ENCODE measurements around the gene KIAA0319L.
"Not testable (repeated sequence)": the region's sequence is repeated elsewhere in the genome, so short reads cannot be mapped to it uniquely, and the experiment has no call there.

The KIAA0319L gene

GRCh38 chr1:35580949-35581388 is 23.8 kb upstream of the KIAA0319L start:
- peak; percentile 66 for DNase-seq

GRCh38 chr1:35577071-35577998 is 20.1 kb upstream of the KIAA0319L start:
- DNase-seq, result peak; percentile 54

DNA sequence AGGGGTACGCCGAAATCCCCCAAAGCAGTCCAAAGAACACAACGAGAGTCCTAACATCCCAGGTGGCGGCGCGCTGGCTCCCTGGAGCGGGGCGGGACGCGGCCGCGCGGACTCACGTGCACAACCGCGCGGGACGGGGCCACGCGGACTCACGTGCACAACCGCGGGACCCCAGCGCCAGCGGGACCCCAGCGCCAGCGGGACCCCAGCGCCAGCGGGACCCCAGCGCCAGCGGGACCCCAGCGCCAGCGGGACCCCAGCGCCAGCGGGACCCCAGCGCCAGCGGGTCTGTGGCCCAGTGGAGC is 19.5 kb upstream of the KIAA0319L start:
- DNase-seq, result not testable (repeated sequence)

DNA sequence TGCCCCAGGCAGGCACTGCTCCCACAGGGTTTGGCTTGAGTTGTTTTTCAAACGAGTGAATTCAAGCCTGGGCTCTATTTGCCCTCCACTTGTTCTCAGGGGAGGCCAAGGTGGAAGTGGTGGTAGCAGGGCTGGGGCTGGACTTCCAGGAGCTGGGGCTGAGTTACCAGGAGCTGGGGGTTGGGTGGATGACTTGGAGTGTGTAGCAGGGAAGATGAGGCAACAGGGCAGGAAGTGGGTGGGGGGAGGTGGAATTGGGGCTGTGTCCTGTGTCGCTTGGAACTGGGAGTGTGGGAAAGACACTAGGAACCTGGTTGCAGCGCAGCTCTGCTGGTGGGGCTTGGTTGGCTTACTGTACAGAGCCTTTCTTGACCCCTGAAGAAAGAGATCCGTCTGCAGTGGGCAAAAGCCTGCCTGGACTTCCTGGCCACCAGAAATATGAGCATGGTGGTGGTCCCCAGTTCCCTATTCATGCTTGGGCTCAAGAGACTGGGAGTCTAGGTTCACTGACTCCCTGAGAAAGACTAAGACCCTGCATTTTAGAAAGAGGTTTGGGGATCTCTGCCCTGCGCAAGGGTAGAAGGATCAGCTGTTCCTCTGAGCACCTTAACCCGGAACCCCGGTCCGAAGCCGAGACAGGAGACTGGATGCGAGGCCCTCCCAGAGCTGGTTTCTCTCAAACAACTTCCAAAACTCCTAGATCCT is 19.0 kb upstream of the KIAA0319L start:
- peak; percentile 4 for DNase-seq

- no peak for DNase-seq
These were observed 18.3 kb upstream of the KIAA0319L start for GRCh38 chr1:35575416-35575958.

- DNase-seq, result peak; percentile 1
These were observed 17.6 kb upstream of the KIAA0319L start for GRCh38 chr1:35574655-35575415.

DNA sequence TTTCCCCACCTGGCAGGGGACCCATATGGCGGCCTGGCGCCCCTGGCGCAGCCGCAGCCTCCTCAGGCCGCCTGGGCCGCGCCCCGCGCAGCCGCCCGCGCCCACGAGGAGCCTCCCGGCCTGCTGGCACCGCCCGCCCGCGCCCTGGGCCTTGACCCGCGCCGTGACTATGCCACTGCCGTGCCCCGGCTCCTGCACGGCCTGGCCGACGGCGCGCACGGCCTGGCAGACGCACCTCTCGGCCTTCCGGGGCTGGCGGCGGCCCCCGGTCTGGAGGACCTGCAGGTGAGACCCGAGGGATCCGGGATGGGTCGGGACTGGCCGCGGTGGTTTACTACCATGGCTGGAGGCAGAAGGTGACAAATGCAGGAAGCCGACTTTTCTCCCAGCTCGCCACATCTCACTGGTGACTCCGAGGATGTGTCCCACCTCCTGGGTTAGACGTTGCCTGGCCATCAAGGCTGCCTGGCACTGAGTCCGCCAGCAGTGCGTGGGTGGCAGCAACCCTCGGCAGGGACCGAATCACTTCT is 17.0 kb upstream of the KIAA0319L start:
- no peak for DNase-seq

- DNase-seq, result peak; percentile 9
These were observed 16.3 kb upstream of the KIAA0319L start, which contains the start of gene TFAP2E for GRCh38 chr1:35573198-35574124. Gene TFAP2E (plus strand): TSS chr1:35573314. CDS start chr1:35573578, 264 bp downstream.

DNA sequence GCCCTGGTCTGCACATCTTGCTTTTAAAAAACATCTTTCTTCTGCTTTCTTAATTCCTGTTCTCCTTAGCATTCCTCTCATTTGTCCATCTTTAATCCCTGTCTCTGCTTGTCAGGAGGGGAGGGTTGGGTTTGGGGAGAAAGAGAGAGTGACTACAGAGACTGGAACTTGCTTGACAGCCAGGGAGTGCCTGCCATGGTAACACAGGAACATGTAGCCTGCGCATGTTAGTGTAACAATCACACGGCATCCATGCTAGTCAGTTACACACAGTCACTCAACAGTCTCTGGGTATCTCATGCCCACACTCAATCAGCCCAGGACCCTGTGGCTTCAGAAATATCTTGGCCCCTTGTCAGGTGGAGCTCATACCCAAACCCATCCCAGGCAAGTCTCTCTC is 15.1 kb upstream of the KIAA0319L start:
- no peak for DNase-seq

DNA sequence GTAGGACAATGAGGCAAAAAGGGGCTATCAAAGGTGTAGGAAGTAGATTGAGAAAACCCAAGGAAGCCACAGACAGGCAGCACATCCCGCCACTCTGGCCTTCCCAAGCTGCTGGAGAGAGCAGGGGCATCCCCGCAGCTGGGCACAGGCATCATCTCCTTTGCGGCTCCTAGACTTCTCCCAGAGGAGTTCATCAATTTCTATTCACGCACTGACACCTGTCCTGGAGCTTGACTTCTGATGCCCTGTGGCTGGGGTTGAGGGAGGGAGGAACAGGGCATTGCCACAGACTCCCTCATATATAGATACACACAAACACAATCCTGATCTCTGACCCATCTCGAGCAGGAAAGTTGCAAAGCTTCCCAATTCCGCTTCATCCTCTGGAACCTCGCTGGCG is 14.1 kb upstream of the KIAA0319L start:
- DNase-seq, result no peak

- DNase-seq, result no peak
These were observed 13.5 kb upstream of the KIAA0319L start for GRCh38 chr1:35570589-35571137.

DNA sequence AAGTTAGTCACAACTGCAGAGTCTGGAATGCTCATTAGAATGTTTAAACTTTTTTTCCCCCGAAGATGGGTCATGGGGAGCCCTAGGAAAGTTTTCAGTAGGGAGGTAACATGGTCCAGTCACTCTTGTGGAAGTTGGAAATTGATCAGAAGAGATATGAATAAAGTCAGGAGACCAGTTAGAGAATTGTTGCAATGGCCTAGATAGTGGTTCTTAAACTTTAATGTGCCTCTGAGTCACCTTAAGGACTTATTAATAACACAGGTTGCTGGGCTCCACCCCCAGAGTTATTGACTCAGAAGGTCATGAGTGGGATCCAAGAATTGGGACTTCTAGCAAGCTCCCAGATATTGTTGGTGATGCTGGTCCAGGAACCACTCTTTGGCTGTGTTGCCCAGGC is 12.7 kb upstream of the KIAA0319L start:
- DNase-seq, result no peak

GRCh38 chr1:35568975-35569395 is 11.8 kb upstream of the KIAA0319L start:
- DNase-seq, result peak; percentile 52

DNA sequence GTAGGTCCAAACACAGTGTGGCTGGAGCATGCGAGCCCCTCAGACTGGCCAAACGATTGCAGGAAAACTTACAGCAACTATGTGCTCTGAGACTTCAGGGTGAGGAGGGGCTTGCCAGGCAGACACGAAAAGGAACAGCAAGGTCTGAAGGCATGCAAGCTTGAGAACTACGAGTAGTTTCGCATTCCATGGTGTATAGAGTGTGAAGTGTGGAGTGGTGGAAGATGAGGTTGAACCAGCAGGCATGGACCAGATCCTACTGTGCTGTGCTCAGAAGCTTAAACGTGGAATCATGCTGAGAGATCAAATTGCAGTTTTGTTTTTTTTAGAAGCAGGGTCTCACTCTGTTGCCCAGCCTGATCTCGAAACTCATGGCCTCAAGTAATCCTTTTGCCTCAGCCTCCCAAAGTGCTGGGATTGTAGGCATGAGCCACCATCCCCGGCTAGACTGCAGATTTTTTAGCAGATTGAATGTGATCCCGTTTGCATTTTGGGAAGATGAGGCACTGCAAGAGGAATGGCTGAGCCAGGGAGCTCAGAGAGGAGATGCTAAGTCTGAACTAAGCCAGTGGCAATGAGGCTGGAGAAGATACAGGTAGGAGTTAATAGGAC is 10.8 kb upstream of the KIAA0319L start:
- no peak for DNase-seq

DNA sequence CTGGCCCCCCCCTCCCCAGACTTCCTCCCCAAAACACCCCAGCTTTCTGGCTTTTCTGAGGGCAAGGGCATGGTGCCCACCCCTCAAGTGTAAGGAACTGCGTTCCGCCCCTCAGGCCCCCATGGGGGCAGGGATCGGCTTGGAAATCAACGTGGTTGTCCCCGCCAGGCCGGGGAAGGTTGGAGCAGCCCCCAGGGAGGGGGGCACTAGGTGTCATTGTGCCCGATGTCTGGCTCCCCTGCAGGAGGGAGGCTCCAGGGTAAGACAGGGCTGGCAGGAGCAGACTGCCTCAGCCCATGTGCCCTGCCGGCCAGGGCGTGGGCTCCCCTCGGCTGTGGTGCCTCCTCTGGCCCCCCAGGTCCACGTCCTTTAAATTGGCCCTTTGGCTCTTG is 8.5 kb upstream of the KIAA0319L start:
- no peak for DNase-seq

- no peak for DNase-seq
These were observed 7.9 kb upstream of the KIAA0319L start for GRCh38 chr1:35564884-35565741.

GRCh38 chr1:35564037-35564883 is 7.1 kb upstream of the KIAA0319L start:
- DNase-seq, result peak; percentile 61

DNA sequence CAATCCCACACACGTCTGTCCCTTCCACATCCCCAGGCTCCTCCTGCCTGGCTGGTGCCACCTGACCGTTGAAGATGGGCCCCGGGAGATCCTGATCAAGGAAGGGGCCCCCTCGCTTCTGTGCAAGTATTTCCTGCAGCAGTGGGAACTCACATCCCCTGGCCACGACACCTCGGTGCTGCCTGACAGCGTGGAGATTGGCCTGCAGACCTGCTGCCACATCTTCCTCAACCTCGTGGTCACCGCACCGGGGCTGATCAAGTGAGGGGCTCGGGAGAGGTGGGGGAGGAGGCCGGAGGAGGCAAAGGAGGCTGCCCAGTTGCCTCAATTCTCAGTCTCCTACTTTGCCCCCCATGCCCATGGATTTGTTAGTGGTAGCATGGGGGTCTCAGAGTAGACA is 6.0 kb upstream of the KIAA0319L start:
- no peak for DNase-seq

Data from MV-4-11 (cell line).